Naive thymus-derived CD4-positive, alpha-beta T cell (primary cell): ENCODE data around the gene BRD3. TPM values are rescaled to one million over a fixed set of nuclear protein-coding genes. Genes with fewer than 3 reads are reported as not detected.
A peak's percentile ranks its signal among the peaks of the same experiment; 100 is the strongest.

Source experiments
- ATAC-seq: fragments of 150-1000 bp; cut with Tn5 transposase; 2 replicates; pipeline ENCODE4 v1.10.0; 2021; ENCODE audit warnings: mild to moderate bottlenecking, moderate library complexity
- CTCF ChIA-PET: fragments of 350-600 bp; sonication (Branson Sonifier 250); formaldehyde crosslinking; loops from one replicate; lab custom pipeline; 2021; ENCODE audit warnings: antibody characterized with exemption; lab: Charles Lee
- POLR2A ChIA-PET: fragments of 350-600 bp; sonication (Branson Sonifier 250); formaldehyde crosslinking; loops from one replicate; lab custom pipeline; 2021; ENCODE audit warnings: antibody characterized with exemption, inconsistent platforms; lab: Charles Lee
- DNase-seq, 9 donors: peaks; one replicate each; pipeline versions ENCODE4 v3.0.0 to v3.0.0-alpha.2; 2020 to 2022; ENCODE audit warnings: mixed read lengths in 1 of 9
- H3K27ac ChIP-seq: one replicate; pipeline ENCODE4 v1.7.0; 2013; ENCODE audit warnings: mild to moderate bottlenecking, low read depth, low read length, moderate library complexity
- H3K27me3 ChIP-seq, 2 donors: one replicate each; pipeline ENCODE4 v1.7.0; 2013; ENCODE audit warnings: low read length in 2 of 2, mild to moderate bottlenecking in 2 of 2, moderate library complexity in 2 of 2; ENCODE audit not compliant: control insufficient read depth in 2 of 2, insufficient read depth in 2 of 2
- H3K36me3 ChIP-seq, 3 experiments: 1 replicate in 2 of 3; 2 replicates in 1 of 3; pipeline ENCODE4 v1.7.0; 2013; ENCODE audit warnings: low read length in 3 of 3, mild to moderate bottlenecking in 3 of 3, moderate library complexity in 1 of 3; ENCODE audit not compliant: insufficient read depth in 3 of 3, control insufficient read depth in 2 of 3
- H3K4me1 ChIP-seq, 2 donors: one replicate each; pipeline ENCODE4 v1.7.0; 2013; ENCODE audit warnings: low read length in 2 of 2, mild to moderate bottlenecking in 2 of 2, moderate library complexity in 1 of 2; ENCODE audit not compliant: control insufficient read depth in 2 of 2, insufficient read depth in 2 of 2
- H3K4me3 ChIP-seq: 2 replicates; pipeline ENCODE4 v1.7.0; 2013; ENCODE audit warnings: mild to moderate bottlenecking, low read length
- H3K9me3 ChIP-seq, 3 experiments: 1 replicate in 2 of 3; 2 replicates in 1 of 3; pipeline ENCODE4 v1.7.0; 2013; ENCODE audit warnings: low read length in 3 of 3; ENCODE audit not compliant: control insufficient read depth in 2 of 3
- H3K27ac Mint-ChIP-seq, 9 donors: one replicate each; pipeline ENCODE4 v1.8.0; 2020 to 2022; ENCODE audit warnings: mixed read lengths in 9 of 9, mild to moderate bottlenecking in 8 of 9, moderate library complexity in 5 of 9, inconsistent platforms in 2 of 9
- H3K27me3 Mint-ChIP-seq, 5 donors: one replicate each; pipeline ENCODE4 v1.8.0; 2021 to 2022; ENCODE audit warnings: mixed read lengths in 5 of 5, mild to moderate bottlenecking in 1 of 5
- H3K36me3 Mint-ChIP-seq, 5 donors: one replicate each; pipeline ENCODE4 v1.8.0; 2020 to 2022; ENCODE audit warnings: mixed read lengths in 5 of 5, mild to moderate bottlenecking in 3 of 5, inconsistent platforms in 1 of 5
- H3K4me1 Mint-ChIP-seq, 7 donors: one replicate each; pipeline ENCODE4 v1.8.0; 2020 to 2022; ENCODE audit warnings: mixed read lengths in 7 of 7, mild to moderate bottlenecking in 3 of 7, inconsistent platforms in 1 of 7
- H3K4me3 Mint-ChIP-seq, 10 donors: one replicate each; pipeline ENCODE4 v1.8.0; 2020 to 2022; ENCODE audit warnings: mild to moderate bottlenecking in 10 of 10, mixed read lengths in 10 of 10, moderate library complexity in 6 of 10, inconsistent platforms in 2 of 10
- H3K9me3 Mint-ChIP-seq, 11 donors: one replicate each; pipeline ENCODE4 v1.8.0; 2020 to 2022; ENCODE audit warnings: mixed read lengths in 11 of 11, mild to moderate bottlenecking in 4 of 11, inconsistent platforms in 1 of 11, moderate library complexity in 1 of 11
- intact Hi-C, 2 donors: fragments of 100-400 bp; cut with micrococcal nuclease; formaldehyde crosslinking; loops; one replicate each; pipeline ENCODE4 v1.15.1; 2023
- polyA plus RNA-seq, 2 donors: library from polyadenylated mRNA; unstranded; fragments of 300-500 nt; fragmentation: Illumina TruSeq; gene quantifications; one replicate each; pipeline ENCODE4 v1.2.3, GENCODE V29; 2021
- total RNA-seq, 6 experiments: library from RNA in 5 of 6; stranded (reverse) in 5 of 6; gene quantifications; 1 replicate in 5 of 6; 2 replicates in 1 of 6; pipeline ENCODE4 v1.2.3 and lab custom pipeline; 2021 to 2026

The BRD3 gene
- total and polyA plus RNA-seq, 7 experiments from 2014 or later = 12.4 to 49.7 (median 36.4) TPM

GRCh38 chr9:134100040-134100439 lies 32.2 kb upstream of the BRD3 start:
- no peak for DNase-seq
- Histone ChIP-seq H3K4me1 (no peaks in the 10 kb centered on the region), H3K27me3 (no peaks in the 10 kb centered on the region), H3K27ac (no peak overlapping the region), H3K9me3 (no peaks in the 10 kb centered on the region), H3K36me3 (no peaks in the 10 kb centered on the region), H3K4me3 (no peak overlapping the region)
- no peak for ATAC-seq
- POLR2A ChIA-PET = no interaction called here
- Mint-ChIP-seq H3K27ac (no peak overlapping the region), H3K36me3 (no peaks in the 10 kb centered on the region), H3K4me1 (peaks cover 0 to 5% (median 3%) of the 10 kb centered on the region in 7 donors), H3K27me3 (peaks cover 0 to 28% (median 12%) of the 10 kb centered on the region in 5 donors), H3K9me3 (peaks cover 0 to 14% (median 0%) of the 10 kb centered on the region in 11 donors), H3K4me3 (no peak overlapping the region)
- intact Hi-C loops = no loop called here
- CTCF ChIA-PET = interaction anchor here (0.6 kb wide), 1 partner anchor 150 kb away, joined by 3 read pairs; no protein-coding TSS in a partner anchor

- no peaks in the 10 kb centered on the region for H3K36me3 ChIP-seq
- no peaks in the 10 kb centered on the region for H3K27me3 ChIP-seq
- intact Hi-C loops = loop anchor here (1.0 kb wide), 3 partner anchors 31 to 105 kb away; partner anchors contain the start of genes BRD3 (in 2 of the 2) and BRD3OS (in 2 of the 2)
- no peak overlapping the region for H3K4me3 ChIP-seq
- no peak overlapping the region for H3K4me3 Mint-ChIP-seq
- peaks cover 0 to 5% (median 3%) of the 10 kb centered on the region in 7 donors for H3K4me1 Mint-ChIP-seq
- DNase-seq (peak; percentile 13 to 60 (median 55)), ATAC-seq (peak; percentile 90)
- ChIA-PET POLR2A (no interaction called here), CTCF (interaction anchor here (1.2 kb wide), 1 partner anchor 316 kb away, joined by 5 read pairs; no protein-coding TSS in a partner anchor)
- no peaks in the 10 kb centered on the region for H3K36me3 Mint-ChIP-seq
- H3K27ac ChIP-seq = no peak overlapping the region
- no peak overlapping the region for H3K27ac Mint-ChIP-seq
- H3K27me3 Mint-ChIP-seq = peaks cover 2 to 23% (median 15%) of the 10 kb centered on the region in 5 donors
- H3K9me3 ChIP-seq = no peaks in the 10 kb centered on the region
- H3K4me1 ChIP-seq = no peaks in the 10 kb centered on the region
- peaks cover 0 to 12% (median 0%) of the 10 kb centered on the region in 11 donors for H3K9me3 Mint-ChIP-seq
Observed at GRCh38 chr9:134099123-134099761, 31.4 kb upstream of the BRD3 start.

GRCh38 chr9:134089972-134090371 lies 22.1 kb upstream of the BRD3 start:
- H3K27ac Mint-ChIP-seq = no peak overlapping the region
- H3K36me3 Mint-ChIP-seq = peaks cover 0 to 4% (median 0%) of the 10 kb centered on the region in 5 donors
- no peak overlapping the region for H3K4me3 Mint-ChIP-seq
- no peak overlapping the region for H3K4me3 ChIP-seq
- ChIA-PET POLR2A (interaction anchor here (0.6 kb wide), 1 partner anchor 35 kb away, joined by 5 read pairs; no protein-coding TSS in a partner anchor), CTCF (no interaction called here)
- ATAC-seq = no peak
- peaks cover 9 to 19% (median 11%) of the 10 kb centered on the region in 5 donors for H3K27me3 Mint-ChIP-seq
- intact Hi-C loops = no loop called here
- H3K36me3 ChIP-seq = no peaks in the 10 kb centered on the region
- H3K9me3 Mint-ChIP-seq = peaks cover 0 to 7% (median 0%) of the 10 kb centered on the region in 11 donors
- no peaks in the 10 kb centered on the region for H3K9me3 ChIP-seq
- no peak for DNase-seq
- no peaks in the 10 kb centered on the region for H3K4me1 ChIP-seq
- H3K27me3 ChIP-seq = no peaks in the 10 kb centered on the region
- no peak overlapping the region for H3K27ac ChIP-seq
- H3K4me1 Mint-ChIP-seq = peaks cover 0 to 2% (median 0%) of the 10 kb centered on the region in 7 donors

- no peak overlapping the region for H3K27ac Mint-ChIP-seq
- Histone ChIP-seq H3K4me1 (no peaks in the 10 kb centered on the region), H3K36me3 (no peaks in the 10 kb centered on the region), H3K27ac (no peak overlapping the region), H3K4me3 (no peak overlapping the region), H3K9me3 (no peaks in the 10 kb centered on the region), H3K27me3 (no peaks in the 10 kb centered on the region)
- H3K4me1 Mint-ChIP-seq = peaks cover 0 to 2% (median 0%) of the 10 kb centered on the region in 7 donors
- POLR2A ChIA-PET = no interaction called here
- H3K4me3 Mint-ChIP-seq = no peak overlapping the region
- no peak for ATAC-seq
- peaks cover 0 to 4% (median 0%) of the 10 kb centered on the region in 5 donors for H3K36me3 Mint-ChIP-seq
- H3K9me3 Mint-ChIP-seq = peaks cover 0 to 7% (median 0%) of the 10 kb centered on the region in 11 donors
- CTCF ChIA-PET = interaction anchor here (0.7 kb wide), 1 partner anchor 181 kb away, joined by 3 read pairs; no protein-coding TSS in a partner anchor
- peaks cover 0 to 15% (median 0%) of the 10 kb centered on the region in 5 donors for H3K27me3 Mint-ChIP-seq
- intact Hi-C loops = no loop called here
- DNase-seq = no peak
Observed at GRCh38 chr9:134088063-134088725, 20.4 kb upstream of the BRD3 start.

- POLR2A ChIA-PET = no interaction called here
- DNase-seq = no peak
- no peaks in the 10 kb centered on the region for H3K36me3 Mint-ChIP-seq
Observed at GRCh38 chr9:134085674-134086073, 17.8 kb upstream of the BRD3 start.

GRCh38 chr9:134083451-134083850 lies 15.6 kb upstream of the BRD3 start:
- Mint-ChIP-seq H3K27me3 (peaks cover 5 to 16% (median 8%) of the 10 kb centered on the region in 5 donors), H3K4me3 (no peak overlapping the region), H3K27ac (no peak overlapping the region), H3K36me3 (peaks cover 0 to 6% (median 3%) of the 10 kb centered on the region in 5 donors), H3K9me3 (peaks cover 0 to 28% (median 7%) of the 10 kb centered on the region in 11 donors), H3K4me1 (no peaks in the 10 kb centered on the region)
- DNase-seq (no peak), ATAC-seq (no peak)
- POLR2A ChIA-PET = no interaction called here
- Histone ChIP-seq H3K27me3 (no peaks in the 10 kb centered on the region), H3K27ac (no peak overlapping the region), H3K4me3 (no peak overlapping the region), H3K4me1 (no peaks in the 10 kb centered on the region), H3K36me3 (no peaks in the 10 kb centered on the region), H3K9me3 (no peaks in the 10 kb centered on the region)
- CTCF ChIA-PET = no interaction called here
- intact Hi-C loops = no loop called here

More at GRCh38 chr9:134085674-134086073, 17.8 kb upstream of the BRD3 start:
- H3K9me3 ChIP-seq = no peaks in the 10 kb centered on the region
- Mint-ChIP-seq H3K4me1 (peaks cover 0 to 2% (median 0%) of the 10 kb centered on the region in 7 donors), H3K4me3 (no peak overlapping the region), H3K27ac (no peak overlapping the region), H3K27me3 (peaks cover 2 to 12% (median 8%) of the 10 kb centered on the region in 5 donors), H3K9me3 (peaks cover 0 to 12% (median 0%) of the 10 kb centered on the region in 11 donors)
- no peak for ATAC-seq
- no peaks in the 10 kb centered on the region for H3K36me3 ChIP-seq
- CTCF ChIA-PET = no interaction called here
- H3K27ac ChIP-seq = no peak overlapping the region
- H3K4me1 ChIP-seq = no peaks in the 10 kb centered on the region
- intact Hi-C loops = no loop called here
- H3K4me3 ChIP-seq = no peak overlapping the region
- H3K27me3 ChIP-seq = no peaks in the 10 kb centered on the region
